Epithelial cell of esophagus (primary cell): Measurements from ENCODE around the gene DNAJC16.

Experiments
- DNase-seq: peaks from one replicate; pipeline ENCODE4 v3.0.0; 2010; ENCODE audit warnings: low read depth
- H3K4me3 ChIP-seq: 2 replicates; pipeline ENCODE4 v1.5.1; 2011; ENCODE audit warnings: mild to moderate bottlenecking, low read length, control low read depth
- CTCF ChIP-seq: IDR thresholded peaks from 2 replicates; pipeline ENCODE4 v1.5.1; 2011; ENCODE audit warnings: low read depth, mild to moderate bottlenecking, low read length, control low read depth, inconsistent platforms; ENCODE audit not compliant: insufficient read depth; ENCODE audit errors: missing control alignments

DNAJC16 gene

GRCh38 chr1:15559189-15559810 lies 32.7 kb downstream of the DNAJC16 start:
- peak; percentile 88 for DNase-seq
- H3K4me3 ChIP-seq = no peak overlapping the region
- TF ChIP-seq CTCF = no peak

DNA sequence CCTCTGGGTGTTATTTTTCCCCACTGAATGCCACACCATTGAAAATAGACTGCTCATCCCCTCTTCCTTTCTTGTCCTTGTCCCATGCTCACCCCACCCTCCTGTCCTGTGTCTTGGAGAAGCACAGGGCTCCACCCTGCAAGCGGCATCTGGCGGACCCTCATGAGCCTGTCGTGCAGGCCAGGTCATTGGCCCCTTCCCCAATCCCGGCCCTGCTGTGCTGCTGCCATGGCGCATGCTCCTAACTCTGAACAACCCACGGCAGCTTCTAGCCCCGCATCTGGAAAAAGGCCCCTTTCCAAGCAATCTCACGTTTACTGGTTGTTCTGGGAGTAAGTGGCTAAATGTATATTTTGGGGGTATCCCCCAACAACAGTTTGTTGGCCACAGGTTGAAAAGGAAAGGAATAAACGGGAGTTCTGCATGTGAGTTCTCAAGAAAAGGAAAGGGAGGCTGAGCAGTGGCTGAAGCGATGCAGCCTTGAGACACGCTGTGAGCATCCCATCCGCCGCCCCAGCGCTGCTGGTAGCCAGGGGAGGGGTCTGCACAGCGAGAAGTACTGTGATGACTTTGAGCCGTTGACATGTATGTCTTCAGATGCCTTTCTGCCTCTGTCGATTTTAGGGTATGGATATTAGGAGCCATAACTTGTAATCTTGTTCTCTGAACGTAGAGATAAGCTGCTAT lies 41.9 kb downstream of the DNAJC16 start:
- no peak for DNase-seq
- TF ChIP-seq CTCF = no peak
- H3K4me3 ChIP-seq = no peak overlapping the region

GRCh38 chr1:15570861-15571260 lies 44.2 kb downstream of the DNAJC16 start:
- DNase-seq = no peak
- no peak overlapping the region for H3K4me3 ChIP-seq

DNA sequence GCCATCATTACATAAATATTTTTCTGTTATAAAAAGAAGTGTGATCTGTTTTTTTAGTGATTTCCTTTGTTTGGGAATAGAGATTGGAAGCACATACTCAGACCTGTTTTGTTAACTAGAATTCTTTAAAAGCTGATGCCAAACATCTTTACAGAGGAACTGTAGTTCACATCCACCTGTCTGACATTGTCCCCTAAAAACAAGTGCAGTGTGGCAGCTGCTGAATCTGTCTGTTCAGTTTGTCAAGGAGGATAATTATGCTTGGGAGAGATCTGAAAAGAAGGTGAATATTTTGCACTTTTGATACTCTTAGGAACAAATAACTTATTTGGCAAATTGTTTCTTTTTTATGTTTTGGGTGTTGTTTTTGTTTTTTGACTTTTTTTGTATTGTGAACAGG lies 44.6 kb downstream of the DNAJC16 start:
- no peak overlapping the region for H3K4me3 ChIP-seq
- no peak for DNase-seq
- TF ChIP-seq CTCF = no peak

More at GRCh38 chr1:15570861-15571260, 44.2 kb downstream of the DNAJC16 start:
- no peak for TF ChIP-seq CTCF

DNA sequence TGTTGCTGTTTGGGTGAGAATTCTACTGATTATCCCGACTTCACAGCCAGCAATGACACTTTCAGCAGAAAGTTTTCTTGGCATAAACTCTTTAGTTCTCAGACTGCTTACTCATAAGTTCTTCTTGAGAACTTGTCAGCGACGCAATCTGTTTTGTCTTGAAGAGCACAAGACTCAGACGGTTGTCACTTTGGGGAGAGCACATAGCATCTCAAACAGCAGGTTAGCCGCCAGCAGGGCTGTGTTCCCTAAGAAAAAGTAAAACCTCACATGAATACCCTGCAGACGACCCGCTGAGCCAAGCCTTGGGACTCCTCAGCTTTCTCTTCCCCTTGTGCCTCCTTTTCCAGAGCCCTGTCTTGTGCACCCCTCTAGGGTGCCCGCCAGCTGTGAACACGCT lies 46.8 kb downstream of the DNAJC16 start:
- H3K4me3 ChIP-seq = no peak overlapping the region
- TF ChIP-seq CTCF = no peak
- peak; percentile 43 for DNase-seq

DNA sequence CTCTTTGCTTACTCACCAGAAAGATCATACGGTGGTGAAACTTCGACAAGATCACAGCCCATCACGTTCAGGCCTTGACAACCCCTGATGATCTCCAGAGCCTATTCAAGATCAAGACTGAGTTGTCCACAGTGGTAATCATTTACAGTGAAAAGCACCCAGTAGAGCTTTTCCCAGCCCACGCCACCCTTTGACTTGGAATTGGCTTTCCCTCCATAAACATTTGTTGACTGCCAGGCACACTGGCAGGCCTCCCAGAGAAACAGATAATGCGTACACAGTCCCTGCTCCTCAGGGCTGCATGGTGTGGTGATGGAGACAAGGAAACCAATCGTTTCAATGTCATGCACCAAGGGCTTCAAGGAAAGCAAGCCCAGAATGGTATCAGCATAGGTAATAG lies 48.1 kb downstream of the DNAJC16 start:
- TF ChIP-seq CTCF = no peak
- H3K4me3 ChIP-seq = no peak overlapping the region
- DNase-seq = no peak
